Gastroesophageal sphincter (tissue), 3 donors: ENCODE data around the gene GSC2.

Experiments
- EP300 ChIP-seq: sonication (generic); formaldehyde crosslinking; IDR thresholded peaks from one replicate; pipeline ENCODE4 v1.6.1; 2017; ENCODE audit warnings: antibody characterized with exemption, mild to moderate bottlenecking
- POLR2A ChIP-seq, 2 donors: fragments of 450-650 bp; IDR thresholded peaks; one replicate each; pipeline ENCODE4 v1.6.1; 2017; ENCODE audit warnings: antibody characterized with exemption in 2 of 2, mild to moderate bottlenecking in 2 of 2, moderate library complexity in 1 of 2
- POLR2AphosphoS5 ChIP-seq: sonication (generic); formaldehyde crosslinking; IDR thresholded peaks from one replicate; pipeline ENCODE4 v1.6.1; 2017; ENCODE audit warnings: antibody characterized with exemption
- TF ChIP-seq, protein P1 (sequence below), 4 experiments: fragments of 200-600 bp in 2 of 4; fragments of 450-650 bp in 2 of 4; sonication (generic) in 1 of 4; IDR thresholded peaks; one replicate each; pipeline ENCODE4 v1.5.1; 2017 to 2019; ENCODE audit warnings: antibody characterized with exemption in 4 of 4, mild to moderate bottlenecking in 2 of 4, moderate library complexity in 2 of 4

DNA sequence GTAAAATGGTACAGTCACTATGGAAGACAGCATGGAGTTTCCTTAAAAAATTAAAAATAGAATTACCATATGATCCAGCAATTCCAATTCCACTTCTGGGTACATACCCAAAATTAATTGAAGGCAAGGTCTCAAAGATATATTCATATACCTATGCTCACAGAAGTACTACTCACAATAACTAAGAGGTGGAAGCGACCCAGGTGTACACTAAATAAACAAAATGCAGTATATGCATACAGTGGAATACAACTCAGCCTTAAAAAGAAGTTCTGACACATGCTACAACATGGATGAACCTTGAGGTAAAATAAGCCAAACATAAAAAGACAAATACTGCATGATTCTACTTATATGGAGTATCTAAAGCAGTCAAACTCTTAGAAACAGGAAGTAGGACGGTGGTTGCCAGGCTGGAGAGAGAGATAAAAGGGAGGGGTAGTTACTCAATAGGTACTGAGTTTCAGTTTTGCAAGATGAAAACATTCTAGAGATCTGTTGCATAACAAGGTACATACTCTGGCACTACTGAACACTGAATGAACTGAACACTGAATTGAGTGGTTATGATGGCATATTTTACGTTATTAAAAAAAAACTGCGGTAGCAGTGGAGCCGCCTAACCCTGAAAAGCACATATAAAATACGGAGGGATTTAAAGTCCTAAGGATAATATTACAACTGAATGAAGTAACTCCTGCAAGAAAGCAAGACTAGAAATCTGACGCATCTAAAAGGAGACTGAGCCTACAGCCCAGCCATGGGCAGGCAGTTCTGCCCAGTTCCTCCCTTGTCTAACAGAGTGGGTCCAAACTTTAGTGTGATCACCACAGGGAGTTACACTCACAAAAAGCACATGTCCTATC, 40.7 kb downstream of the GSC2 start:
- TF ChIP-seq, protein P1, sequence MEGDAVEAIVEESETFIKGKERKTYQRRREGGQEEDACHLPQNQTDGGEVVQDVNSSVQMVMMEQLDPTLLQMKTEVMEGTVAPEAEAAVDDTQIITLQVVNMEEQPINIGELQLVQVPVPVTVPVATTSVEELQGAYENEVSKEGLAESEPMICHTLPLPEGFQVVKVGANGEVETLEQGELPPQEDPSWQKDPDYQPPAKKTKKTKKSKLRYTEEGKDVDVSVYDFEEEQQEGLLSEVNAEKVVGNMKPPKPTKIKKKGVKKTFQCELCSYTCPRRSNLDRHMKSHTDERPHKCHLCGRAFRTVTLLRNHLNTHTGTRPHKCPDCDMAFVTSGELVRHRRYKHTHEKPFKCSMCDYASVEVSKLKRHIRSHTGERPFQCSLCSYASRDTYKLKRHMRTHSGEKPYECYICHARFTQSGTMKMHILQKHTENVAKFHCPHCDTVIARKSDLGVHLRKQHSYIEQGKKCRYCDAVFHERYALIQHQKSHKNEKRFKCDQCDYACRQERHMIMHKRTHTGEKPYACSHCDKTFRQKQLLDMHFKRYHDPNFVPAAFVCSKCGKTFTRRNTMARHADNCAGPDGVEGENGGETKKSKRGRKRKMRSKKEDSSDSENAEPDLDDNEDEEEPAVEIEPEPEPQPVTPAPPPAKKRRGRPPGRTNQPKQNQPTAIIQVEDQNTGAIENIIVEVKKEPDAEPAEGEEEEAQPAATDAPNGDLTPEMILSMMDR (IDR thresholded peaks at IDR 0.05) = no peak
- TF ChIP-seq POLR2A (IDR thresholded peaks at IDR 0.05) (peak in 1 of 2 donors; percentile 11), POLR2AphosphoS5 (peak; percentile 46), EP300 (no peak)
